Osteoblast (primary cell): Measurements from ENCODE around the gene RUNX3. TPM values are rescaled to one million over a fixed set of nuclear protein-coding genes. Genes with fewer than 3 reads are reported as not detected.

Experiments
- DNase-seq: peaks from one replicate; pipeline ENCODE4 v3.0.0; 2011; ENCODE audit warnings: low spot score, mixed read lengths; ENCODE audit not compliant: insufficient read length; ENCODE audit errors: missing footprints
- H2AFZ ChIP-seq: 2 replicates; pipeline ENCODE4 v1.6.0; 2011; ENCODE audit warnings: mild to moderate bottlenecking, low read length
- H3K27ac ChIP-seq: 2 replicates; pipeline ENCODE4 v1.5.1; 2011; ENCODE audit warnings: mild to moderate bottlenecking, low read depth, low read length, moderate library complexity
- H3K27me3 ChIP-seq: 2 replicates; pipeline ENCODE4 v1.6.0; 2012; ENCODE audit warnings: mild to moderate bottlenecking, control low read depth, inconsistent platforms, low read length, moderate library complexity; ENCODE audit not compliant: insufficient read depth
- H3K36me3 ChIP-seq: 2 replicates; pipeline ENCODE4 v1.5.1; 2011; ENCODE audit warnings: mild to moderate bottlenecking, low read length, control low read depth, moderate library complexity; ENCODE audit not compliant: insufficient read depth
- H3K4me1 ChIP-seq: 2 replicates; pipeline ENCODE4 v1.5.1; 2011; ENCODE audit warnings: mild to moderate bottlenecking, low read length, control low read depth, moderate library complexity; ENCODE audit not compliant: insufficient read depth
- H3K4me2 ChIP-seq: 2 replicates; pipeline ENCODE4 v1.6.0; 2011; ENCODE audit warnings: mild to moderate bottlenecking, low read length; ENCODE audit not compliant: insufficient read depth
- H3K4me3 ChIP-seq: fragments of 200-600 bp; sonication (generic); 3 replicates; pipeline ENCODE4 v1.5.1; 2012; ENCODE audit warnings: mild to moderate bottlenecking, low read length, inconsistent platforms; ENCODE audit not compliant: insufficient read depth
- H3K79me2 ChIP-seq: 2 replicates; pipeline ENCODE4 v1.6.0; 2012; ENCODE audit warnings: mild to moderate bottlenecking, low read length, control low read depth, inconsistent platforms; ENCODE audit not compliant: insufficient read depth
- H3K9me3 ChIP-seq: 2 replicates; pipeline ENCODE4 v1.5.1; 2011; ENCODE audit warnings: low read depth, low read length, control low read depth
- H4K20me1 ChIP-seq: 2 replicates; pipeline ENCODE4 v1.6.0; 2012; ENCODE audit warnings: mild to moderate bottlenecking, low read length, control low read depth; ENCODE audit not compliant: insufficient read depth
- CTCF ChIP-seq: IDR thresholded peaks from 2 replicates; pipeline ENCODE4 v1.5.1; 2011; ENCODE audit warnings: mild to moderate bottlenecking, low read depth, low read length, moderate library complexity; ENCODE audit errors: extremely low read depth
- total RNA-seq: library from RNA; depleted of rRNA; stranded (reverse); fragments of >200 nt; gene quantifications from 2 replicates; pipeline ENCODE4 v1.2.3, GENCODE V29; 2012

The RUNX3 gene
- total RNA-seq, 1 donor: 3.6 TPM

- H3K79me2 ChIP-seq: peaks cover 41% of the 10 kb centered on the region
- H3K27ac ChIP-seq: no peak overlapping the region
- H3K27me3 ChIP-seq: no peaks in the 10 kb centered on the region
- H3K36me3 ChIP-seq: no peaks in the 10 kb centered on the region
- peak overlapping the region; percentile 82 for H3K4me2 ChIP-seq
- peak overlapping the region; percentile 78 for H2AFZ ChIP-seq
- DNase-seq: peak; percentile 61
- H4K20me1 ChIP-seq: no peaks in the 10 kb centered on the region
- H3K9me3 ChIP-seq: no peaks in the 10 kb centered on the region
- no peak for TF ChIP-seq CTCF
- H3K4me3 ChIP-seq: peak overlapping the region; percentile 67
- peaks cover 35% of the 10 kb centered on the region for H3K4me1 ChIP-seq
Measured at GRCh38 chr1:24961961-24962861, 32.1 kb upstream of the RUNX3 start.

DNA sequence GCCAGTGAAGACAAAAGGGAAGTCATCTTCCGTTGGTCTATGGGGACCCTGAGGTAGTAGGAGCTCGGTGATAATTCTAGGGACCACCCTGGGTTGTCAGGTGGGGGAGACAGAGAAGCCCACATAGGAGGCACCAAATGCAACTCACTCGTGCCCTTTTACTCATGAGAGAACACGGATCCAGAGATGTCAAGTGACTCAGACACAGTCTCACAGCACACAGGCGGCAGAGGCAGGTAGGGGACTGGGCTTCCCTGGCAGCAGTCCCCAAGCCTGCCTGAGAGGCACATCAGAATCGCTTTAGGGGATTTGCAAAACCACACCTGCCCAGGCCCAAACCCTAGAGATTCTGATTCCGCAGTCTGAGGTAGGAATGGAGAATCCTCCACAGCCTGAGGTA, 31.3 kb upstream of the RUNX3 start:
- peak; percentile 80 for DNase-seq
- peaks cover 29% of the 10 kb centered on the region for H3K4me1 ChIP-seq
- H3K4me3 ChIP-seq: no peak overlapping the region
- no peak overlapping the region for H3K4me2 ChIP-seq
- no peaks in the 10 kb centered on the region for H3K27me3 ChIP-seq
- H3K9me3 ChIP-seq: no peaks in the 10 kb centered on the region
- peaks cover 41% of the 10 kb centered on the region for H3K79me2 ChIP-seq
- H3K36me3 ChIP-seq: no peaks in the 10 kb centered on the region
- TF ChIP-seq CTCF: no peak
- no peak overlapping the region for H2AFZ ChIP-seq
- H4K20me1 ChIP-seq: no peaks in the 10 kb centered on the region
- no peak overlapping the region for H3K27ac ChIP-seq

DNA sequence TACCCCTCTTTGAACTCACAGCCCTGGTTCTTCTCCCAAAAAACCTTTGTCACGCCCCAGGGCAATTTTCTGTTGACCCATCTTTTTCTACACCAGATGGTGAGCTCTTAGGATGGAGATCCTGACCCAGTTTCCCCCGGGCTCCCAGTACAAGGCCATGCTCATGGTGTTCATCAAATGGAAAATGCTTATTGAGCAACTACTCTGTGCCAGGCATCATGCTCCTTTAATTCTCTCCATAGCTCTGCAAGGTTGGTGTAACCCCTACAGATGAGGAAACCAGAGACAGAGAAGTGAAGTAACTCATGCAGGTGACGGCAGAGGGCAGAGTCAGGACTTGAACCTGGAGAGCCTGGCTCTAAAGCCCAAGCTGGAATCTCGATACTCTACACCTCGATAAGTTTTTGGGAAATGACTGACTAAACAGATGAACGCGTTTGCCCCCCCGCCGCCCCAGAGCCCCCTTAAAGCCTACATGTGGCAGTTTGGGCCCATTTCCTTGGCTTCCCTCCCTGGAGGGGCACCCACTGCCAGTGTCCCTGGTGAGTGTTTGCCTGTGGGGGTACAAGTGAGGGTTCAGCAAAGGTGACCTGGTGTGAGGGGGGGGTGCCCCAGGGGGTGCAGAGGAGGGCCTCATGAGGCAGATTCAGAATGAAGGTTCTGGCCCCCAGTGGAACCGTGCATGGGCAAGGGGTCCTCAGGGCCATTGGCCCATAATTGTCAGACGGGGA, 30.2 kb upstream of the RUNX3 start:
- no peak overlapping the region for H2AFZ ChIP-seq
- H3K4me3 ChIP-seq: no peak overlapping the region
- no peaks in the 10 kb centered on the region for H4K20me1 ChIP-seq
- H3K27ac ChIP-seq: no peak overlapping the region
- no peaks in the 10 kb centered on the region for H3K9me3 ChIP-seq
- H3K79me2 ChIP-seq: peaks cover 41% of the 10 kb centered on the region
- peak; percentile 69 for DNase-seq
- no peaks in the 10 kb centered on the region for H3K36me3 ChIP-seq
- no peak for TF ChIP-seq CTCF
- H3K4me1 ChIP-seq: peaks cover 27% of the 10 kb centered on the region
- no peak overlapping the region for H3K4me2 ChIP-seq
- H3K27me3 ChIP-seq: no peaks in the 10 kb centered on the region

GRCh38 chr1:24959623-24959975, 29.5 kb upstream of the RUNX3 start:
- Histone ChIP-seq H3K4me2 (no peak overlapping the region), H3K4me1 (peaks cover 27% of the 10 kb centered on the region), H3K27ac (no peak overlapping the region), H4K20me1 (no peaks in the 10 kb centered on the region), H3K4me3 (no peak overlapping the region), H2AFZ (peak overlapping the region; percentile 29), H3K79me2 (peaks cover 41% of the 10 kb centered on the region), H3K9me3 (no peaks in the 10 kb centered on the region), H3K36me3 (no peaks in the 10 kb centered on the region), H3K27me3 (no peaks in the 10 kb centered on the region)
- no peak for DNase-seq
- TF ChIP-seq CTCF: no peak
